ENCODE data around the gene ZNF778. TPM values are rescaled to one million over a fixed set of nuclear protein-coding genes. Genes with fewer than 3 reads are reported as not detected.

The ZNF778 gene
- total and polyA plus RNA-seq, 2 of the 8 experiments (the other 6 are each of a cell fraction or from before 2014, with no cell fraction given), result 9.5 to 21.9 TPM

GRCh38 chr16:89237733-89238132 lies 20.2 kb downstream of the ZNF778 start:
- Histone ChIP-seq H2BK12ac (ENCODE audit: low read depth, low read length) (no peak overlapping the region), H2AFZ (ENCODE audit: low read length) (no peak overlapping the region), H3K36me3 (ENCODE audit: control insufficient read depth in 2 of 4, insufficient read depth in 4 of 4, low read length in 3 of 4) (peaks cover 6 to 19% (median 13%) of the 10 kb centered on the region in 4 experiments), H4K91ac (replicated peaks; ENCODE audit: insufficient read length, low read length) (no peak overlapping the region), H3K4me1 (replicated peaks in 1 of 4; ENCODE audit: control insufficient read depth in 3 of 4, insufficient read depth in 4 of 4, low read length in 3 of 4) (no peaks in the 10 kb centered on the region; a peak in 1 of 7 replicates), H3K79me1 (ENCODE audit: low read depth, low read length) (no peaks in the 10 kb centered on the region), H2BK20ac (ENCODE audit: low read length) (no peak overlapping the region), H4K5ac (ENCODE audit: insufficient read length, low read depth, low read length) (no peak overlapping the region), H2BK15ac (ENCODE audit: low read length) (no peak overlapping the region), H3K79me2 (ENCODE audit: control insufficient read depth in 1 of 2, insufficient read depth in 2 of 2, low read length in 2 of 2) (no peaks in the 10 kb centered on the region), H4K8ac (ENCODE audit: extremely low read depth, insufficient read depth, low read length) (no peak overlapping the region), H4K20me1 (replicated peaks in 1 of 2; ENCODE audit: control insufficient read depth in 1 of 2, insufficient read depth in 2 of 2, low read length in 2 of 2) (no peaks in the 10 kb centered on the region), H3K56ac (replicated peaks; ENCODE audit: insufficient read length, low read depth, low read length) (no peak overlapping the region), H3K14ac (ENCODE audit: insufficient read length) (no peak overlapping the region), H3K18ac (ENCODE audit: extremely low read depth, low read length) (no peak overlapping the region), H2BK5ac (ENCODE audit: low read depth, low read length) (no peak overlapping the region), H3K23me2 (ENCODE audit: low read depth, low read length) (peaks cover 5% of the 10 kb centered on the region), H3K9me3 (ENCODE audit: insufficient read depth in 2 of 2, low read depth in 1 of 2, low read length in 1 of 2) (peaks cover 16 to 18% of the 10 kb centered on the region in 2 experiments), H3K4me2 (ENCODE audit: insufficient read depth in 1 of 2, low read depth in 2 of 2, low read length in 2 of 2) (no peak overlapping the region), H3K27ac (ENCODE audit: low read depth, low read length) (no peak overlapping the region), H3K4ac (replicated peaks; ENCODE audit: insufficient read length, low read depth, low read length) (no peak overlapping the region), H3K27me3 (replicated peaks in 1 of 4; ENCODE audit: control insufficient read depth in 3 of 4, extremely low read depth in 1 of 4, insufficient read depth in 3 of 4, low read length in 3 of 4) (no peaks in the 10 kb centered on the region), H2BK120ac (replicated peaks; ENCODE audit: low read depth, low read length) (no peak overlapping the region), H3K9ac (replicated peaks in 1 of 4; ENCODE audit: extremely low read depth in 1 of 4, low read depth in 3 of 4, low read length in 3 of 4) (no peak overlapping the region), H2AK5ac (ENCODE audit: low read depth, low read length) (no peak overlapping the region), H3K4me3 (ENCODE audit: extremely low read depth in 1 of 4, insufficient read depth in 2 of 4, low read depth in 3 of 4, low read length in 4 of 4) (no peak overlapping the region), H3K23ac (ENCODE audit: insufficient read length) (no peak overlapping the region)
- FAIRE-seq (no peak), DNase-seq (ENCODE audit: low read depth in 1 of 2, low spot score in 2 of 2) (no peak)
- 94% methylated on average over 3 of the region's 3 CpGs; no CpG with 5 or more reads in 1 of the 2 experiments for WGBS, 2 experiments (ENCODE audit: extremely low coverage in 1 of 2, insufficient coverage in 1 of 2, insufficient read length in 1 of 2, insufficient replicate concordance in 2 of 2, low coverage in 1 of 2, low lambda C conversion rate in 2 of 2, missing lambda C conversion rate in 1 of 2)
- ChIA-PET POLR2A (ENCODE audit: partially characterized antibody) (interaction anchor here (1.6 kb wide), 1 partner anchor 24 kb away, joined by 3 read pairs; no protein-coding TSS in a partner anchor), CTCF (ENCODE audit: partially characterized antibody) (no interaction called here)
- no peak for TF ChIP-seq SP1 (IDR thresholded peaks at IDR 0.05; ENCODE audit: low read depth, low read length)
- no peak for TF ChIP-seq RFX5 (IDR thresholded peaks at IDR 0.05; ENCODE audit: borderline replicate concordance, low read depth, low read length)
- TF ChIP-seq JUND (IDR thresholded peaks at IDR 0.05; ENCODE audit: low read length), result no peak
- TF ChIP-seq ZNF274 (IDR thresholded peaks at IDR 0.05; ENCODE audit: borderline replicate concordance, extremely low read depth, low read length), result no peak
- TF ChIP-seq, protein P1, sequence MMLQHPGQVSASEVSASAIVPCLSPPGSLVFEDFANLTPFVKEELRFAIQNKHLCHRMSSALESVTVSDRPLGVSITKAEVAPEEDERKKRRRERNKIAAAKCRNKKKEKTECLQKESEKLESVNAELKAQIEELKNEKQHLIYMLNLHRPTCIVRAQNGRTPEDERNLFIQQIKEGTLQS (IDR thresholded peaks at IDR 0.05; ENCODE audit: insufficient read depth, low read depth, low read length), result no peak
- no peak for TF ChIP-seq RXRA (IDR thresholded peaks at IDR 0.05; ENCODE audit: insufficient read depth, low read depth, low read length)
